ENCODE data around the gene PLPPR5. TPM values are rescaled to one million over a fixed set of nuclear protein-coding genes. Genes with fewer than 3 reads are reported as not detected.
A peak's percentile ranks its signal among the peaks of the same experiment; 100 is the strongest.
"Not testable (repeated sequence)": the region's sequence is repeated elsewhere in the genome, so short reads cannot be mapped to it uniquely, and the experiment has no call there.

PLPPR5 gene, protein sequence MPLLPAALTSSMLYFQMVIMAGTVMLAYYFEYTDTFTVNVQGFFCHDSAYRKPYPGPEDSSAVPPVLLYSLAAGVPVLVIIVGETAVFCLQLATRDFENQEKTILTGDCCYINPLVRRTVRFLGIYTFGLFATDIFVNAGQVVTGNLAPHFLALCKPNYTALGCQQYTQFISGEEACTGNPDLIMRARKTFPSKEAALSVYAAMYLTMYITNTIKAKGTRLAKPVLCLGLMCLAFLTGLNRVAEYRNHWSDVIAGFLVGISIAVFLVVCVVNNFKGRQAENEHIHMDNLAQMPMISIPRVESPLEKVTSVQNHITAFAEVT
- 0.97 and 1.0 TPM in 2 replicates for polyA plus RNA-seq (2013)

DNA sequence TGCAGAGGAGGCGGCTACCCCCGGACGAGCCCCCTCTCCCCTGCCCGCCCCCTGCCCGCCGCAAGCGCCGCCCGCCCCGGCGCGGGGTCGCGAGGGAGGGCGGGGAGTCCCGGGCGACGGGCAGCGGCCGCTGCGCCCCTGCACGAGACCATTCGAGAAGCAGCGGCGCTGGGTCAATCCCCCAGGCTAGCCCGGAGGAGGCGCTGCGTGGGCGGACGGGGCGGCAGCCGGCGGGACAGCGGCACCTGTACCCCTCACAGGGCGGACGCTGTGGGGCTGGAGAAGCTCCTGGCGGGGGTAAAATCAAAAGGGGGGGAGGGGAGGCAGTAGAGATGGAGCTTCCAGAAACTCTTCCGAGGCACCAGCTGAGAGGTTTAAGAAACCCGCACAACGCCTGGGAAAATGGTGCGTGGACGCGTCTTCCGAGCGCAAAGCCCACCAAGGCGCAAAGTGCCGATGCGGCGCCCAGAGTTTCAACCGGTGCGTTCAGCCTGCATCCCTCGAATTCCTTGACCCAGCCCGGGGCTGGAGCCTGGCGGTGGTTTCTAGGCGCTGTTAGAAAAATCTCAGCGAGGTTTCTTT is at the start of gene PLPPR5:
Gene PLPPR5, minus strand, starts transcription at position 1 of the 582 bp plus-strand sequence. CDS start 190 bp downstream, outside the sequence.
- no peak within 1 kb of the TSS for H3K9ac ChIP-seq (ENCODE audit: low read length)
- DNase-seq = peak in 1 of 2 donors; percentile 54
- H3K4me3 ChIP-seq (ENCODE audit: low read depth, low read length) = peak within 1 kb of the TSS; percentile 63
- no peak within 1 kb of the TSS for H4K12ac ChIP-seq (ENCODE audit: low read depth, low read length)
- H3K79me1 ChIP-seq (ENCODE audit: low read length) = no peaks in the 10 kb centered on the region
- no peaks in the 10 kb centered on the region for H3K36me3 ChIP-seq (ENCODE audit: control insufficient read depth in 1 of 2, insufficient read depth in 2 of 2, low read length in 2 of 2)
- H3K14ac ChIP-seq (ENCODE audit: low read length) = no peak within 1 kb of the TSS
- no peak within 1 kb of the TSS for H2BK120ac ChIP-seq (ENCODE audit: insufficient read depth, low read length, poor library complexity)
- H2BK5ac ChIP-seq (ENCODE audit: low read depth, low read length, poor library complexity) = no peak within 1 kb of the TSS
- H3K9me3 ChIP-seq (ENCODE audit: insufficient read depth, low read depth, low read length) = peaks cover 3% of the 10 kb centered on the region
- H4K8ac ChIP-seq (ENCODE audit: low read depth, low read length) = no peak within 1 kb of the TSS
- H3K18ac ChIP-seq (ENCODE audit: low read length) = peak within 1 kb of the TSS; percentile 6
- H2AFZ ChIP-seq (ENCODE audit: insufficient read depth, low read length, poor library complexity) = peak within 1 kb of the TSS; percentile 20
- H2BK12ac ChIP-seq (ENCODE audit: low read length) = peak within 1 kb of the TSS; percentile 7
- no peaks in the 10 kb centered on the region for H3K79me2 ChIP-seq (ENCODE audit: control insufficient read depth, insufficient read depth, low read length, poor library complexity)
- H3K27me3 ChIP-seq (ENCODE audit: insufficient read depth, low read length) = peaks cover 21% of the 10 kb centered on the region
- no peak within 1 kb of the TSS for H4K91ac ChIP-seq (ENCODE audit: low read depth, low read length)
- WGBS (ENCODE audit: extremely low coverage, insufficient coverage, insufficient read length) = no CpG with 5 or more reads among the region's 56 CpGs
- H3K4me1 ChIP-seq (ENCODE audit: control insufficient read depth in 1 of 2, insufficient read depth in 2 of 2, low read length in 2 of 2) = peaks cover 0 to 11% of the 10 kb centered on the region in 2 experiments
- no peak within 1 kb of the TSS for H3K4ac ChIP-seq (ENCODE audit: low read depth, low read length)
- peak within 1 kb of the TSS; percentile 93 for H3K4me2 ChIP-seq (ENCODE audit: low read length)
- H3K23ac ChIP-seq (ENCODE audit: low read length) = no peak within 1 kb of the TSS
- H3K27ac ChIP-seq (ENCODE audit: low read depth, low read length) = no peak within 1 kb of the TSS
- H2AK5ac ChIP-seq (ENCODE audit: low read length) = no peak within 1 kb of the TSS

DNA sequence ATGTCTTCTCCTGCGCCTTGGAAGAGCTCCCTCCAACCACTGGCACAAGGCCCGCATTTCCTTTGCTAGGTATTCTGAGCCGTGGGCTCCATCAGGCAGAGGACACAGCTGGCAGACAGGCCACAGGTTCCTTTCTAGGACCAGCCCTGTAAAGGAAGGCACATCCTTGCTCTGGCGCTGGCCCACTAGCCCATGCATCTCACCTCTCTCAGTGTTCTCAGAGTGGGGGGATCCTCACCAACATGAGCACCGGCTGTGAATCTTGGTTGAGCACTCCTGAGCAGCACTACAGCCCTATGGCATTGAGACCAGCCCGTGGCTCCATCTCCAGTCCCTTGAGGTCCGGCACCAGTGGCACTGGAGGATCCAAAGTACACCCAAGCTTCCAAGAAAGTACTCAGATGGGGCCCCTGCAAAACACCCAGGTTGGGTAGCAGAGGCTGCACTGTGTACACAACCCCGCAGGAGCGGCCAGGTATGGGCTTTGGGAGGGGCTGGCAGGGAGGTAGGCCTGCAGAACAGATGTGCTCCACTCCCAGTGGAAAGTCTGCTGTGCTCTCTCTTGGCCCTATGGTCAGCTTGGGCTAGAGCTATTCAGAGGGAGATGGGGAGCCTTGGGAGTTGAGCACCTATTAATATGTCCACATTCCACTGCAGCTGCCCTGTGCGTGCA is 47.1 kb upstream of the PLPPR5 start:
- Histone ChIP-seq H4K12ac (ENCODE audit: low read depth, low read length) (no peak overlapping the region), H3K23ac (ENCODE audit: low read length) (no peak overlapping the region), H3K14ac (ENCODE audit: low read length) (no peak overlapping the region), H3K4me2 (ENCODE audit: low read length) (no peak overlapping the region), H3K79me1 (ENCODE audit: low read length) (no peaks in the 10 kb centered on the region), H3K18ac (ENCODE audit: low read length) (no peak overlapping the region), H2BK5ac (ENCODE audit: low read depth, low read length, poor library complexity) (no peak overlapping the region), H2AK5ac (ENCODE audit: low read length) (no peak overlapping the region), H3K27me3 (ENCODE audit: insufficient read depth, low read length) (no peaks in the 10 kb centered on the region), H3K36me3 (ENCODE audit: control insufficient read depth in 1 of 2, insufficient read depth in 2 of 2, low read length in 2 of 2) (no peaks in the 10 kb centered on the region), H3K9ac (ENCODE audit: low read length) (no peak overlapping the region), H4K8ac (ENCODE audit: low read depth, low read length) (no peak overlapping the region), H2AFZ (ENCODE audit: insufficient read depth, low read length, poor library complexity) (no peak overlapping the region), H3K4ac (ENCODE audit: low read depth, low read length) (no peak overlapping the region), H3K27ac (ENCODE audit: low read depth, low read length) (no peak overlapping the region), H3K4me1 (ENCODE audit: control insufficient read depth in 1 of 2, insufficient read depth in 2 of 2, low read length in 2 of 2) (no peaks in the 10 kb centered on the region), H2BK12ac (ENCODE audit: low read length) (no peak overlapping the region), H2BK120ac (ENCODE audit: insufficient read depth, low read length, poor library complexity) (no peak overlapping the region), H3K79me2 (ENCODE audit: control insufficient read depth, insufficient read depth, low read length, poor library complexity) (no peaks in the 10 kb centered on the region), H3K9me3 (ENCODE audit: insufficient read depth, low read depth, low read length) (no peaks in the 10 kb centered on the region), H4K91ac (ENCODE audit: low read depth, low read length) (no peak overlapping the region), H3K4me3 (ENCODE audit: low read depth, low read length) (no peak overlapping the region)
- WGBS (ENCODE audit: extremely low coverage, insufficient coverage, insufficient read length) = no CpG with 5 or more reads among the region's 10 CpGs
- no peak for DNase-seq

DNA sequence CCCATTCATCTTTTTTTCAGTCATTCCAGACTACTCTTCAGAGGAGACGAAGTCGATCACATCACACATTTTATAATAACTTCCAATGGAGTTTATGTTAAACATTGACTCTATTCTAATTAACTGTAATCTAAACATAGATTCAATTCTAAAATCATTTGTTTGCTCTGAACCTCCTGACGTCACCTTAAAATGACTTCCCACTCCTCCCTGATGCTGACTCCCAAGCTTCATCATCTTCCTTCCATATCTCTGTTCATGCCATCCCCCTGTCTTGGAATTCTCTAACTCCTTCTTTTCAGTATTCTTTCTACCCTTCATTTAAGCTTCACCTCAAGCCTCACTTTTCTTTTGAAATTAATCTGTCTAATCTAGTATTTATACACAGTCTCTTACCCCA is 45.1 kb upstream of the PLPPR5 start:
- Histone ChIP-seq H2AFZ (ENCODE audit: insufficient read depth, low read length, poor library complexity) (no peak overlapping the region), H3K18ac (ENCODE audit: low read length) (no peak overlapping the region), H2BK5ac (ENCODE audit: low read depth, low read length, poor library complexity) (no peak overlapping the region), H3K4me3 (ENCODE audit: low read depth, low read length) (no peak overlapping the region), H4K12ac (ENCODE audit: low read depth, low read length) (no peak overlapping the region), H3K27ac (ENCODE audit: low read depth, low read length) (no peak overlapping the region), H3K4me1 (ENCODE audit: control insufficient read depth in 1 of 2, insufficient read depth in 2 of 2, low read length in 2 of 2) (no peaks in the 10 kb centered on the region), H3K36me3 (ENCODE audit: control insufficient read depth in 1 of 2, insufficient read depth in 2 of 2, low read length in 2 of 2) (no peaks in the 10 kb centered on the region), H3K79me1 (ENCODE audit: low read length) (no peaks in the 10 kb centered on the region), H3K27me3 (ENCODE audit: insufficient read depth, low read length) (no peaks in the 10 kb centered on the region), H3K79me2 (ENCODE audit: control insufficient read depth, insufficient read depth, low read length, poor library complexity) (no peaks in the 10 kb centered on the region), H3K4me2 (ENCODE audit: low read length) (no peak overlapping the region), H3K9me3 (ENCODE audit: insufficient read depth, low read depth, low read length) (no peaks in the 10 kb centered on the region), H3K9ac (ENCODE audit: low read length) (no peak overlapping the region), H3K23ac (ENCODE audit: low read length) (no peak overlapping the region), H4K91ac (ENCODE audit: low read depth, low read length) (no peak overlapping the region), H2AK5ac (ENCODE audit: low read length) (no peak overlapping the region), H3K14ac (ENCODE audit: low read length) (no peak overlapping the region), H3K4ac (ENCODE audit: low read depth, low read length) (no peak overlapping the region), H2BK12ac (ENCODE audit: low read length) (no peak overlapping the region), H4K8ac (ENCODE audit: low read depth, low read length) (no peak overlapping the region), H2BK120ac (ENCODE audit: insufficient read depth, low read length, poor library complexity) (no peak overlapping the region)
- no CpG with 5 or more reads among the region's 3 CpGs for WGBS (ENCODE audit: extremely low coverage, insufficient coverage, insufficient read length)
- no peak for DNase-seq

DNA sequence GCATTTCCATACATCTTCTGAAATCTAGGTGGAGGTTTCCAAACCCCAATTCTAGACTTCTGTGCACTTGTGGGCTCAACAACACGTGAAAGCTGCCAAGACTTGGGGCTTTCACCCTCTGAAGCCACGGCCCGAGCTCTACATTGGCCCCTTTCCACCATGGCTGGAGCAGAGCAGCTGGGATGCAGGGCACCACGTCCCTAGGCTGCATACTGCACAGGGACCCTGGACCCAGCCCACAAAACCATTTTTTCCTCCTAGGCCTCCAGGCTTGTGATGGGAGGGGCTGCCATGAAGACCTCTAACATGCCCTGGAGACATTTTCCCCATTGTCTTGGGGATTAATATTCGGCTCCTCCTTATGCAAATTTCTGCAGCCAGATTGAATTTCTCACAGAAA is 32.1 kb upstream of the PLPPR5 start:
- H3K9ac ChIP-seq (ENCODE audit: low read length); H3K36me3 ChIP-seq (ENCODE audit: control insufficient read depth in 1 of 2, insufficient read depth in 2 of 2, low read length in 2 of 2); H4K8ac ChIP-seq (ENCODE audit: low read depth, low read length); H3K27ac ChIP-seq (ENCODE audit: low read depth, low read length); H3K79me1 ChIP-seq (ENCODE audit: low read length); H2BK12ac ChIP-seq (ENCODE audit: low read length); H3K79me2 ChIP-seq (ENCODE audit: control insufficient read depth, insufficient read depth, low read length, poor library complexity); H3K4me2 ChIP-seq (ENCODE audit: low read length); H3K23ac ChIP-seq (ENCODE audit: low read length); H3K4me1 ChIP-seq (ENCODE audit: control insufficient read depth in 1 of 2, insufficient read depth in 2 of 2, low read length in 2 of 2); H3K4ac ChIP-seq (ENCODE audit: low read depth, low read length); H2AK5ac ChIP-seq (ENCODE audit: low read length); H3K4me3 ChIP-seq (ENCODE audit: low read depth, low read length); H4K12ac ChIP-seq (ENCODE audit: low read depth, low read length); H3K18ac ChIP-seq (ENCODE audit: low read length); H4K91ac ChIP-seq (ENCODE audit: low read depth, low read length); H2BK120ac ChIP-seq (ENCODE audit: insufficient read depth, low read length, poor library complexity); H3K14ac ChIP-seq (ENCODE audit: low read length); H2BK5ac ChIP-seq (ENCODE audit: low read depth, low read length, poor library complexity); H3K27me3 ChIP-seq (ENCODE audit: insufficient read depth, low read length); H2AFZ ChIP-seq (ENCODE audit: insufficient read depth, low read length, poor library complexity); DNase-seq: not testable (repeated sequence)
- no CpG with 5 or more reads among the region's 5 CpGs for WGBS (ENCODE audit: extremely low coverage, insufficient coverage, insufficient read length)
- H3K9me3 ChIP-seq (ENCODE audit: insufficient read depth, low read depth, low read length) = peaks cover 11% of the 10 kb centered on the region
